Posterior cingulate gyrus (tissue), 11 donors: ENCODE measurements around the gene CCL20.
"Not testable (repeated sequence)": the region's sequence is repeated elsewhere in the genome, so short reads cannot be mapped to it uniquely, and the experiment has no call there.

Source experiments
- DNase-seq, 10 donors: peaks; one replicate each; pipeline versions ENCODE4 v3.0.0 to v3.0.0-alpha.2; 2020 to 2021; ENCODE audit warnings: mixed read lengths in 3 of 10
- intact Hi-C: fragments of 100-400 bp; cut with DNase I; formaldehyde crosslinking; loops from one replicate; pipeline ENCODE4 v1.15.1; 2023

Gene CCL20

GRCh38 chr2:227827143-227827542, 13.5 kb downstream of the CCL20 start:
- DNase-seq, result no peak

GRCh38 chr2:227828477-227828912, 14.9 kb downstream of the CCL20 start:
- DNase-seq, result no peak
- intact Hi-C loops, result no loop called here

More at GRCh38 chr2:227827143-227827542, 13.5 kb downstream of the CCL20 start:
- intact Hi-C loops, result no loop called here

GRCh38 chr2:227829337-227829736, 15.7 kb downstream of the CCL20 start:
- DNase-seq, result no peak
- intact Hi-C loops, result no loop called here

- no peak for DNase-seq
- intact Hi-C loops, result no loop called here
Measured at GRCh38 chr2:227834423-227834822, 20.8 kb downstream of the CCL20 start.

GRCh38 chr2:227834916-227835650, 21.4 kb downstream of the CCL20 start:
- no peak for DNase-seq
- intact Hi-C loops, result no loop called here

GRCh38 chr2:227839339-227840129, 25.9 kb downstream of the CCL20 start:
- intact Hi-C loops, DNase-seq: not testable (repeated sequence)

GRCh38 chr2:227846831-227847230, 33.2 kb downstream of the CCL20 start:
- intact Hi-C loops, result no loop called here

GRCh38 chr2:227848146-227848545, 34.5 kb downstream of the CCL20 start:
- intact Hi-C loops, result no loop called here
- DNase-seq, result no peak

More at GRCh38 chr2:227846831-227847230, 33.2 kb downstream of the CCL20 start:
- no peak for DNase-seq

- intact Hi-C loops, result no loop called here
- DNase-seq, result no peak
Measured at GRCh38 chr2:227848586-227848985, 34.9 kb downstream of the CCL20 start.

GRCh38 chr2:227849906-227850305, 36.3 kb downstream of the CCL20 start:
- no peak for DNase-seq

GRCh38 chr2:227853204-227853629, 39.6 kb downstream of the CCL20 start:
- no peak for DNase-seq
- intact Hi-C loops, result no loop called here

More at GRCh38 chr2:227849906-227850305, 36.3 kb downstream of the CCL20 start:
- intact Hi-C loops, result no loop called here

- intact Hi-C loops, result no loop called here
Measured at GRCh38 chr2:227853765-227854271, 40.2 kb downstream of the CCL20 start.

GRCh38 chr2:227855440-227855839, 41.8 kb downstream of the CCL20 start:
- intact Hi-C loops, result no loop called here
- no peak for DNase-seq

More at GRCh38 chr2:227853765-227854271, 40.2 kb downstream of the CCL20 start:
- DNase-seq, result no peak

- no peak for DNase-seq
Measured at GRCh38 chr2:227856697-227857096, 43.1 kb downstream of the CCL20 start.

GRCh38 chr2:227860221-227860641, 46.6 kb downstream of the CCL20 start:
- peak; percentile 28 to 95 (median 58) for DNase-seq
- intact Hi-C loops, result loop anchor here (5.0 to 10.0 kb wide), 4 partner anchors 45 to 385 kb away; partner anchors contain the start of genes AGFG1 and CCL20

More at GRCh38 chr2:227856697-227857096, 43.1 kb downstream of the CCL20 start:
- intact Hi-C loops, result no loop called here

- intact Hi-C loops, result loop anchor here (5.0 to 10.0 kb wide), 4 partner anchors 46 to 386 kb away; partner anchors contain the start of genes AGFG1 and CCL20
- peak in 1 of 10 donors; percentile 39 for DNase-seq
Measured at GRCh38 chr2:227861011-227861410, 47.4 kb downstream of the CCL20 start.

GRCh38 chr2:227862227-227862740, 48.6 kb downstream of the CCL20 start:
- DNase-seq, result no peak
- intact Hi-C loops, result loop anchor here (5.0 to 10.0 kb wide), 4 partner anchors 47 to 387 kb away; partner anchors contain the start of genes AGFG1 and CCL20

GRCh38 chr2:227862741-227863588, 49.3 kb downstream of the CCL20 start:
- no peak for DNase-seq
- intact Hi-C loops, result loop anchor here (5.0 to 10.0 kb wide), 4 partner anchors 48 to 388 kb away; partner anchors contain the start of genes AGFG1 and CCL20

- DNase-seq, result no peak
- intact Hi-C loops, result loop anchor here (5.0 to 10.0 kb wide), 4 partner anchors 49 to 389 kb away; partner anchors contain the start of genes AGFG1 and CCL20
Measured at GRCh38 chr2:227864161-227864756, 50.6 kb downstream of the CCL20 start.
